GM18517 (cell line): ENCODE results near the gene KCNJ5.

Experiments used
- ATAC-seq: cut with Tn5 transposase; IDR thresholded peaks from one replicate; pipeline ENCODE4 v1.9.1; 2021; ENCODE audit warnings: mild to moderate bottlenecking, moderate library complexity; ENCODE audit not compliant: unreplicated experiment

Gene KCNJ5

GRCh38 chr11:128890543-128891368 is at the start of gene KCNJ5:
Gene KCNJ5, plus strand, starts transcription at chr11:128891356. Its CDS starts 19,918 bp downstream, at chr11:128911274.
- ATAC-seq: no peak

DNA sequence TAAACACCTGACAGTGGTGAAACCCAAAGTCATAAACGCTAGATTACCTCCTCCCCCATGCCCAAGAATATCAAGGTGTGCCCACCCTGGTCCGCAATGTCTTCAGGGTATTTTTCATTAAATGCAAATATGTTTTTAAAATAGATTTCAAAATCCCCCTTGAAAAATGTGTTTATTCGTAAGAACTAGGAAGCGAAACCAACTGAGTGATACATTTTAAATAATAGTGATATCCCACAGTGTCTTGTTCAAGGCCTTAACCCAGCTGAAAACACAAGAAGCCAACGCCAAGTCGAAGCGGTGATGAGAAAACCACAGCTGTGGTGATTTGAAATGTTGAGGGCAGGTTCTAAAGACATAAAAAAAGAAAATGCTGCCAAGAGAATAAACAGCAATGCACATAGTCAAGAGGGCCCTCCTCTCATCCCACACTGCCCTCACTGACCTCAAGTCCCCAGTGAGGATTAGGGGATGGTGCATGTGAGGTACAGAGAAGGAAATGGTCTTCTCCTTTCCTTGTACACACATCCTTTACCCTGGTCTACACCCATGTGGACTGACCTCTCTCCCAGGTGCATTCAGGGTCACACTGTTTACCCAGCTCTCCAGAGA is 49.6 kb upstream of the KCNJ5 start:
- ATAC-seq: peak; percentile 52

GRCh38 chr11:128843198-128843785 is 47.9 kb upstream of the KCNJ5 start:
- ATAC-seq: no peak

DNA sequence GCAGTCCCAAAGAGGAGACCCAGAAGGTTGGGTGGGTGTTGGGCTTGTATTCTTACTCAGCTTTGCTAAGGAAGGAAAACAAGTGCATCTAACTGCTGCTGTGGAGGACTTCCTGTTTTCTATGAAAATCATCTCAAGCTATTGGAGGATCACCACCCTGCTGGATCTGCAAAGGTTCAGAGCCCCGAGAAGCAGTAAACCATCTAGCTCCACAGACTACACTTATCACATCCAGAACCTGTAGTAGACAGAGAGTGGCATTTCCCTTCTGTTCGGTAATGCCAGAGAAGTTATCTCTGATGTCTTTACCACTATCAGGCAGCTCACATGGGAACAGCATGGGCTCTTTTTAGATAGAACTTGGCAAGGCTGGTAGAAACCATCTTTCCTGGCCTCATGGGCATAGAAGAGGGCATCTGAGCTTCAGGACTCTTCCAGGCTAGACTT is 45.8 kb upstream of the KCNJ5 start:
- no peak for ATAC-seq

GRCh38 chr11:128846985-128847384 is 44.2 kb upstream of the KCNJ5 start:
- ATAC-seq: no peak

DNA sequence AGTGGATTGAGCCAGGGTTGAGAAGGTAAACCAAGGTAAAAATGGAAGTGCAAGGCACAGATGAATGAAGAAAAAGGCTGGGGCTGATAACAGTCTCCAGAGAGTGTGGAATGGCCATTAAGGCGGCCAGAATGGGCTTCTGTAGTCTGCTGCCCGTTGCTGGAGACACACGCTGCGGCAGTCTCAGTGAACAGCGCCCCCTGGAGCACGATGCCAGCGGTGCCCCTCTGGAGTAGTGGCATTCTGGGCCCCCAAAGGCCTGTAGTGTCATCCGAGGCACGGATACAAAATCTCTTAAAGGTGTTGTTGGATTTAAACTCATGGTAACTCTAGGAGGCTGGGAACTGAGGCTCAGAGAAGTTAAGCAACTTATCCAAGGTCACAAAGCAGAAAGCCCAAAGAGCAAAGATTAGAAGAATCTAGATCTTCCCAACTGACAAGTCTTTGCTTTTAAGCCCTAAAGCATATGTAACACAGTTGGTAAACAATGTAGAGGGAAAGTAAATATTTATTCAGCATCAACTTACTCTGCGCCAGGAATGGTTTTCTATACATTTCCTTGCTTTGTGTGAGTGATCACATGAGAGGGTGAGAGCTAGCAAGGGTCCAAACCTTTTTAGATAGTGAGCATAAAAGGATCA is 42.2 kb upstream of the KCNJ5 start:
- ATAC-seq: peak; percentile 68

GRCh38 chr11:128852327-128853023 is 38.7 kb upstream of the KCNJ5 start:
- no peak for ATAC-seq

DNA sequence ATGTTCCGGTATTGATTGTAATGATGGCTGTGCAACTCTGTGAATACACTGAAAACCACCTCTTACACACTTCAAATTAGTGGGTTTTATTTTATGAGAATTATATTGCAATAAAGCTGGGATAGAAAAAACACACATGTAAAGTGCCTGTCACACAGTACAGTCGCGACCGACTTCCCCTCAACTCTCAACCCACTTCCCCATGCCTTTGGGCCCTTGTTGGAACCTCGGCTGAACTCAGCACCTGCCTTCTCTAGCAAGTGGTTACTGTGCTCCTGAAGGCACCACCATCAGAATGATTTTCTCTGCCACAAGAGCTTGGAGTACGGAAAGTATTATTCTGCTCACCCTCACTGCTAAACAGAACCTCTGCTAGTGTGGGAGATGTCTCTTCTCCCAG is 37.6 kb upstream of the KCNJ5 start:
- no peak for ATAC-seq

DNA sequence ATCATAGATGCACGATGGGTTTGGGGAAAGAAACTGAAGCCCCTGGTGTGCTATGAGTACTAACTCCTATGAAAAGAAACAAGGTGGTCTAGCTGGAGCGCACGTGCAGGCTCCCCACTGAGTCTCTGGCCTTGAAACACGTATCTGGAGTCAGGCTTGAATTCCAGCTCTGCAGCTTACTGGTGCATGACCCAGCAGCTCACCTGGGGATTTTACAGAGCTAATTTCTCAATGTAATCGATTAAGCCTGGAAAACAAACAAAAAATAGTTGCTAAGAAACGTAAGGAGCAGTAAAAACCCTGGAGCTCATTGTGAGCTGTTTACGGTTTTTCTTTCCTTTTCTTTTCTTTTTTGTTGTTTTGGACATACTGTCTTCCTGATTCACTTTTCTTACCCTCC is 36.3 kb upstream of the KCNJ5 start:
- ATAC-seq: no peak

DNA sequence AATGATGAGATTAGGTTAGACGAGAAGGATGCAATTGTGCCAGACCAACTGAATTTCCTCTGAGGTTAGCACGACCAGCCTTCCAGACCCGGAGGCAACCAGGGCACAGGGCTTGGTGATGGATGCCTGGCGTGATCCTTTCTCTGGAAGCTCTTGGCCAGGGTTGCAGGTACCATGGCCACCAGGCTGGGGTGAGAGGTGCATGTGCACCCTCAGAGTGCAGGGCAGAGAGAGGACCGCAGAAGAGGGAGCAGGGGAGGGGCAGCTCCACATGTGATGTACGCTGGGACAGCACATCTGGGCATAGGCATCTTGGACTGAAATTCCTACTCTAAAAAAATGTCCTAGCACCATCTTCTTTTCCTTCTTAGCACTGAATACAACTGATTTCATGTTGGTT is 34.9 kb upstream of the KCNJ5 start:
- no peak for ATAC-seq

DNA sequence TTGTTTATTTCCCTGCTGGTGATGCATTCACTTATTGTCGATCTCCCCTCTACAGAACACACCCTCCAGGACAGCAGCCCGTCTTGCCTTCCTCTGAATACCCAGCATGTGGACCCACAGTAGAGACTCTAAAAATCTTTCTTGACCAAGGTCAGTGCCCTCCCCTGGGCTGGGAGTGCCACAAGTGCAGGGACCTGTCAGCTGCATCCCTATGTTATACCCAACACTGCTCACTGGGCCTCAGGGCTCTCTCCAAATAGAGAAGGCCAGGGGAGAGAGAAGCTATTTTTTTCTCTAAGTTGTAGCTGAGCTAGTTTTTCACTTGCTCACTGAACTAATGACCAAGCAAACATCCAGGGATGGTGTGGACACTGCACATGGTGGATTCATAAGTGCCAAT is 33.8 kb upstream of the KCNJ5 start:
- ATAC-seq: no peak

DNA sequence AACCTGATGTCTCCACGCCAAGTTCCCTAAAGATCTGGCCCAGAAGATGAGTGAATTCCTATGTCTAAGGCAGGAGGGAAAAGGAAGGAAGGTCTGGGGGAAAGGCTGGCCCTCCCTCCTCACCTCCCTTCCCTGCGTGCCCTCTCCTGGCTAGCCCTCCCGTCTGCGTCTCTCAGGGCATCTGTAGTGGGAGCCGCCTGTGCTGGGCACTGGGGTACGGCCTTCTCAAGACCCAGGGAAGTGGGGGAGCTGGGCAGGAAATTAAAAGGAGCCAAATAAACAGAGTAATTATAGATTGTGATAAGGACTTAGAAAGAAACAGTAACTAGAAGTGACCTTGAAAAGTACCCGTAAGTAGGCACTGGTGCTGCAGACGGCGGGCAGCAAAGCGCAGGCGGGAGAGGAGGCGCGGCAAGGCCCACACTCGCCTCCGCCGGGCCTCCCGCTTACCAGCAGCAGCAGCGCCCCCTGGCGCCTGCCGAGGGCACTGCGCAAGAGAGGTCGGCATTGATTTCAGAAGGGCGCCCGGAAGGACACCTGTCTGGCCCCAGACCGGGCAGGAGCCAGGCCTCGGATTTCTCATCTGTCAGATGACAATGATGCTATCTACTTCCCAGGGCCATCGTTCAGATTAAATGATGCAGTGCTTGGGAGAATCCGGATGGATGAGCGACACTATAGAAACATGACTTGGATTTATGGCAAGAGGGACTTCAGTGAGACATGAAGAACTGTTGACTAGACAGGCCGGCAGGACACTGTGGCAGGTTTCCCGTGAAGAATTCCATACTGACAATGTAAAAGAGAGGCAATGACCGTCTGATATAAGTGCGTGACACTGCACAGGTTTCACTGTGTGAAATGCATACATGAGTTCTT is 31.4 kb upstream of the KCNJ5 start:
- peak; percentile 80 for ATAC-seq

DNA sequence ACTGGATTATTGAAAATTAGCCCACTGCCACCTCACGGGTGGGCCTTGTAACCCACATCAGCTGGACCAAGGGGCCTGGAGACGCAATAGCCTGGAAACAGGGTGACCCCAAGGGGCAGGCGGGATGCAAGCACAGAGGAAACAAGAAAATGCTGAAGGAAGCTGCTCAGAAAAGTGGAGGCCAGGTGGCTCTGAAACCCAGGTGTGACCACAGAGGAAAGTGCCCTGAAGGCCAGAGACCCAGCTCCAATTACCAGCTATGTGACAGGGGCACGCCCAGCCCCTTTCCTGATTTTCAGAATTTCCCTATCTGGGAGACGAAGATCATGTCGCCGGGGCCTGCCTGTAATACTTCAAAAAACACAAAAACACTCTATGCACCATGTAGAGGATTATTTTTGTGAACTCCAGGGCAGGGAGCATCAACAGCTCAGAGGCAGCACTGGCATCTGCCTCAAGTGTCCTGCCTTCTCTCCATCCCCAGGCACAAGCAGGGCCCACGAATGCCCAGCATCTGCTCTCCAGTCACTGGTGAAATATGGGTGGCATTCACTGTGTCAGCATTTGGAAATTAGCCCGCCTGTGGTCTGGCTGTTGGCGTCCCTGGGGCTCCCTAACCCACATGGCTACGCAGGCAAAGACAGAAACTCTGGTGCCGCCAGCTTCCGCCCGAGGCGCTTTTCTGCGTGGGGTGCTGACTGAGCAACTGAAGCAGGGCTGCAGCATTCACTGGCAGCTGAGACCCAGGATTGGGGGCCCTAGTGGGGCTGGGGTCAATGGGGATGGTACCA is 30.4 kb upstream of the KCNJ5 start:
- ATAC-seq: no peak

DNA sequence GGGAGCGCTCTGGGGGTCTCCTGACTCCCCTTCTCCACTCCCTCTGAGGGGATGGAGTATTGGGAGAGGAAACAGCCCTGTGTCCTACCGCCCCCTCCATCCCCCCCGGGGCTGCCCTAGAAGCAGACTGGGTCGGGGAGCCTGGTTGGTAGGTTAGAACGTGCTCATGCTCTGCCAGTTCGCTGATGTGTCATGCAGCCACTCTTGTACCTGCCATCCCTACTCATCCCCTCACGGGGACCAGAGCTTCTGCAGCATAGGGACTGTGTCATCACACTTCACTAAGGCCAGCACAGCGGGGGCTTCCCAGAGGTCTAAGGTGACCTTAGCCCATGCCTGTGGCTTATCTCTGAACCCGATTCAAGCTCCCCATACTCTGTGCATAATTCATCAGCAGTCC is 28.8 kb upstream of the KCNJ5 start:
- no peak for ATAC-seq

DNA sequence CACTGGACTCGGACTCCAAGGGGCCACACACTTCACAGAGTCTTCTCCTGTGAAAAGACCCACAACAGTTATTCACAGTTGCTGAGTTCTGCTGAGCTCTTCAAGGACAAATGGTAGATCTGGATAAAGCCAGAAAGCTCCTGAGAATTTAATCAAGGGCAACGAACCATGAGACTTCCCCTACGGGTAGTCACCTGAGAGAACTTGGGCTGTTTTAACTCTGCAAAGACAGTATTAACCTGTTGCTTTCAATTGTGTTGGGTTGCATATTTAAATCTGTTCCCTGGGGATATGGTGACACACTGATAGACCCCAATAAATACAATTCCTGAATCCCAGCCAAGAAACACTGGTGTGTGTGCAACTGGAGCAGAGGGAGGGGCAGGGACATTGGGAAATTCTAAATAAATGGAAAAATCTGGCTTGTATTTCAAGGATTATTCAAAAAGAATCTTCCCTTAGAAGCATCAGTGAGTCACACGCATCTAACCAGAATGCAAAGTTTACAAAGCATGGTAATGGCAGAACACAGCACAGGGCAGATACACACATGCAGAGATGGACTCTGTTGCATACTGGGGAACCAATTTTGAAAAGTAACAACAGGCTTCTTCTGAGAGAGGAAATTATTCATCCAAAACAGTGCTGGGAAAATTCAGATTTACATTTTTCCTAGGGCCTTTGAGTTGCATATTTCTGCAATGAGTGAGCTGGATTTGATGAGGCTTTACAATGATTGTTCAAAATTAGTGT is 28.1 kb upstream of the KCNJ5 start:
- ATAC-seq: no peak

DNA sequence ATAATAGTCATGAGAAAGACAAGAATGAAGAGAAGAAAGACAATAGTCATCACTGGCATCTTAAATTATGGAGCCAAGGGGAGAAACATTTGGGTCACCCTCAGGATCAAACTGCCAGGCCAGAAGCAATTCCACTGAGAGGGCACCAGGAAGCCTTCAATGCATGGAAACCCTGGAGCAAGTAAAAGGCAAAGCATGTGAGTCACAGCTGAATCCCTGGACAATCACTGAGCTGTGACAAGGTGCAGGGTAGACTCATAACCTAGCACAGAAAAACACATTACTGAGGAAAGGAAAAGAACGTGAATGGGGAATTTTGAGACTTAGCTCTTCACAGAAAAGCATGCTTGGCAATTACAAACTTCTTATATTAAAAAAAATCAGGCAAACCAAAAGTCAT is 25.7 kb upstream of the KCNJ5 start:
- ATAC-seq: no peak

DNA sequence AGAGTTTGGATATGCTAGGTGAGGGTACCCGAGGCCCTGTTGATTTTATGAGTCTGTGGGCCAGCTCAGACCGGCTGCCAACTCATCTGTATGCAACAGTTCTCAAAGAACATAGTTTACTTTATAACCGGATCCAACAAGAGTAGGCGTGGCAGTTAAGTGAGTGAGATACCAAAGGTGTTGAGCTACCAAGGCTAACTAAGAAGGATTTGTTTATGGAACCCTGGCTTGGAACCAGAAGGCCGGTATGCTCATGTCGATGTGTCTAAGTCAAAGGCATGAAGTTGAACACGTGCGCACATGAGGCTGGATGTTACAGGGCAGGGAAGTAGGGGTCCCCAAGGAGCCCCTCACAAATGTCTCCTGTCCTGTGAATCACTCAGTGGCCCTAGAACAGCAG is 23.9 kb upstream of the KCNJ5 start, which contains the start of gene KCNJ1:
KCNJ1 (minus strand) TSS at position 20 of the 400 bp plus-strand sequence. CDS start 27,053 bp downstream, outside the sequence.
- ATAC-seq: no peak
